Vagina (tissue), 2 donors: ENCODE measurements around the gene MYL1. TPM values are rescaled to one million over a fixed set of nuclear protein-coding genes. Genes with fewer than 3 reads are reported as not detected.

Experiments used
- DNase-seq, 2 donors: peaks; one replicate each; pipeline ENCODE4 v3.0.0-alpha.2; 2017; ENCODE audit errors: extremely low spot score in 2 of 2
- H3K27ac ChIP-seq: fragments of 200-600 bp; sonication (generic); one replicate; pipeline ENCODE4 v1.5.1; 2019
- H3K27me3 ChIP-seq: fragments of 200-600 bp; sonication (generic); one replicate; pipeline ENCODE4 v1.5.1; 2019
- H3K36me3 ChIP-seq, 2 donors: fragments of 200-600 bp; sonication (generic); one replicate each; pipeline ENCODE4 v1.5.1; 2017 to 2019
- H3K4me1 ChIP-seq: fragments of 200-600 bp; sonication (generic); one replicate; pipeline ENCODE4 v1.5.1; 2019
- H3K4me3 ChIP-seq, 2 donors: fragments of 200-600 bp; sonication (generic); 1 replicate in 1 of 2; 2 replicates in 1 of 2; pipeline ENCODE4 v1.5.1; 2016 to 2019
- H3K9me3 ChIP-seq: fragments of 200-600 bp; sonication (generic); one replicate; pipeline ENCODE4 v1.5.1; 2019
- POLR2A ChIP-seq, 2 donors: fragments of 450-650 bp; IDR thresholded peaks; one replicate each; pipeline ENCODE4 v1.6.1; 2017; ENCODE audit warnings: antibody characterized with exemption in 2 of 2, mild to moderate bottlenecking in 2 of 2, moderate library complexity in 2 of 2
- POLR2AphosphoS5 ChIP-seq, 2 donors: sonication (generic); formaldehyde crosslinking; IDR thresholded peaks; one replicate each; pipeline ENCODE4 v1.9.0; 2017; ENCODE audit warnings: antibody characterized with exemption in 2 of 2, mild to moderate bottlenecking in 2 of 2, low read depth in 1 of 2; ENCODE audit not compliant: insufficient read depth in 1 of 2
- intact Hi-C: fragments of 100-400 bp; cut with DNase I; formaldehyde crosslinking; loops from one replicate; pipeline ENCODE4 v1.15.1; 2023
- total RNA-seq: library from RNA; depleted of rRNA; stranded (reverse); fragments of >200 nt; gene quantifications from one replicate; pipeline ENCODE4 v1.2.3, GENCODE V29; 2016
- TF ChIP-seq, protein P1 (sequence below), 3 experiments: fragments of 450-650 bp in 2 of 3; fragments of 200-600 bp in 1 of 3; sonication (generic) in 1 of 3; IDR thresholded peaks; one replicate each; pipeline ENCODE4 v1.5.1; 2017 to 2019; ENCODE audit warnings: antibody characterized with exemption in 3 of 3, mild to moderate bottlenecking in 2 of 3, moderate library complexity in 2 of 3

The MYL1 gene
- total RNA-seq, 1 donor from 2014 or later, result not detected

DNA sequence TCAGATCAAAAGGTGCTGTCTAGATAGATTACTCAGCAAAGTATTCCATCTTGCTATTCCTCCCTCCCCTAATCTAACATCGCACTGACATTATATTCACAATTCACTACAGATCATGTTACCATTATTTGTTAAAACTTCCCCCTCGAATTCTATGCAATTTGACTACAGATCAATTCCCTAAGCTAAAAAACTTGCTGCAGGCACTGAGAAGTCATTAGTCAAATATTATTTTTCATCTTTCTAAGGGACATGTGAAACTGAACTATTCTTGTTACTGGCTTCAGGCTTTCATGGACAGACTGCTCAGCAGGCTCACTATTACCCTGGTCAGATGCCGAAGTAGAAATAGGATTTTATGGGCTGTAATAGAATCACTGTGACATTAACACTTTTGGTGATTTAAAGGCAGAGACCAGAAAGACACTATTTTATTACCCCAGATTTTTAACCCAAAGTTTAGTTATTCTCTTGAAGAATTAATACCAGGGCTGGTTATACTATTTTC lies 15.1 kb downstream of the MYL1 start:
- no peak for TF ChIP-seq POLR2A (IDR thresholded peaks at IDR 0.05)
- TF ChIP-seq POLR2AphosphoS5 (IDR thresholded peaks at IDR 0.05; ENCODE audit: insufficient read depth in 1 of 2, low read depth in 1 of 2), result no peak
- TF ChIP-seq, protein P1, sequence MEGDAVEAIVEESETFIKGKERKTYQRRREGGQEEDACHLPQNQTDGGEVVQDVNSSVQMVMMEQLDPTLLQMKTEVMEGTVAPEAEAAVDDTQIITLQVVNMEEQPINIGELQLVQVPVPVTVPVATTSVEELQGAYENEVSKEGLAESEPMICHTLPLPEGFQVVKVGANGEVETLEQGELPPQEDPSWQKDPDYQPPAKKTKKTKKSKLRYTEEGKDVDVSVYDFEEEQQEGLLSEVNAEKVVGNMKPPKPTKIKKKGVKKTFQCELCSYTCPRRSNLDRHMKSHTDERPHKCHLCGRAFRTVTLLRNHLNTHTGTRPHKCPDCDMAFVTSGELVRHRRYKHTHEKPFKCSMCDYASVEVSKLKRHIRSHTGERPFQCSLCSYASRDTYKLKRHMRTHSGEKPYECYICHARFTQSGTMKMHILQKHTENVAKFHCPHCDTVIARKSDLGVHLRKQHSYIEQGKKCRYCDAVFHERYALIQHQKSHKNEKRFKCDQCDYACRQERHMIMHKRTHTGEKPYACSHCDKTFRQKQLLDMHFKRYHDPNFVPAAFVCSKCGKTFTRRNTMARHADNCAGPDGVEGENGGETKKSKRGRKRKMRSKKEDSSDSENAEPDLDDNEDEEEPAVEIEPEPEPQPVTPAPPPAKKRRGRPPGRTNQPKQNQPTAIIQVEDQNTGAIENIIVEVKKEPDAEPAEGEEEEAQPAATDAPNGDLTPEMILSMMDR (IDR thresholded peaks at IDR 0.05), result no peak
- intact Hi-C loops, result no loop called here
- no peak for DNase-seq
- no peaks in the 10 kb centered on the region for H3K36me3 ChIP-seq
- H3K27ac ChIP-seq, result no peak overlapping the region
- H3K9me3 ChIP-seq, result no peaks in the 10 kb centered on the region
- H3K27me3 ChIP-seq, result no peaks in the 10 kb centered on the region
- no peaks in the 10 kb centered on the region for H3K4me1 ChIP-seq
- no peak overlapping the region for H3K4me3 ChIP-seq

DNA sequence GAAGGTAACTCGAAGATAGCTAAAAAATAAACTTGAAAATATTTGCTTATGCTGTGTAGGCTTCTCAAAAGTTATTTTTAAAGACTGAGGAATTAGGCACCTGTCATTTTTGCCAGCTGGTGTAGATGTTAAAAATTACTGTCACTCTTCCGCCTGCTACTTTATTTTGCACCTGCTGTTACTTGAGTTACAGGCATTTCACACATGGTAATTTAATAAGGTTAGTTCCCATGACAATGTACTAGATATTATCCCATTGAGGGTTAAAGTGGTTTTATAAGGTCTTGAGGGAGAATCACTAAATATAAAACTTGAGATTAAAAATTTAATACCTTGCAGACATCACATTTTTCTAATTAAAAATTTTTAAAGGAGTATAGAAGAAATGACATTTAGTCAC lies 26.6 kb downstream of the MYL1 start:
- no peak overlapping the region for H3K27ac ChIP-seq
- no peak for DNase-seq
- no peak overlapping the region for H3K4me3 ChIP-seq
- no peak for TF ChIP-seq POLR2A (IDR thresholded peaks at IDR 0.05)
- no peak for TF ChIP-seq POLR2AphosphoS5 (IDR thresholded peaks at IDR 0.05; ENCODE audit: insufficient read depth in 1 of 2, low read depth in 1 of 2)
- TF ChIP-seq, protein P1 (IDR thresholded peaks at IDR 0.05), result no peak
- intact Hi-C loops, result no loop called here
- no peaks in the 10 kb centered on the region for H3K4me1 ChIP-seq
- no peaks in the 10 kb centered on the region for H3K36me3 ChIP-seq
- no peaks in the 10 kb centered on the region for H3K9me3 ChIP-seq
- no peaks in the 10 kb centered on the region for H3K27me3 ChIP-seq

DNA sequence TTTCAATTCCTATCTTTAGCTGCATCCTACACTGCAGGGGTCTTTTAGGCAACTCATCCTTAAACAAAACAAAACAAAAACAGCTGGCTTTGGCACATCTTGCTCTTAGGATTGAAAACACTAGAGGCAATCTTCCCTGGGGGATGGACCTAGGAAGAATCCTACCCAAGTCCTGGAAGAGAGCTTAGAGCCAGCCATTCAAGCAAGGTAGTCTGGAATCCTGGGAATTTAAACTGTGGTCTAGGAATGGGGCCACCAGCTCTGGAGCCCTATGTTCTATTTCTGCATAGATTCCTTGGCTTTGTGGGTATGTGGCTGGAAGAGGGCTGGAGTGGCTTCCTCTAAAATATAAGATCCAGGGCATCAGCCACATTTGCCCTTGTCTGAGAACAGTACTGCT lies 27.7 kb downstream of the MYL1 start:
- Histone ChIP-seq H3K27ac (no peak overlapping the region), H3K36me3 (no peaks in the 10 kb centered on the region), H3K4me3 (no peak overlapping the region), H3K4me1 (no peaks in the 10 kb centered on the region), H3K27me3 (no peaks in the 10 kb centered on the region), H3K9me3 (no peaks in the 10 kb centered on the region)
- TF ChIP-seq POLR2A (IDR thresholded peaks at IDR 0.05) (no peak), POLR2AphosphoS5 (IDR thresholded peaks at IDR 0.05; ENCODE audit: insufficient read depth in 1 of 2, low read depth in 1 of 2) (no peak)
- TF ChIP-seq, protein P1 (IDR thresholded peaks at IDR 0.05), result no peak
- intact Hi-C loops, result no loop called here
- DNase-seq, result no peak

DNA sequence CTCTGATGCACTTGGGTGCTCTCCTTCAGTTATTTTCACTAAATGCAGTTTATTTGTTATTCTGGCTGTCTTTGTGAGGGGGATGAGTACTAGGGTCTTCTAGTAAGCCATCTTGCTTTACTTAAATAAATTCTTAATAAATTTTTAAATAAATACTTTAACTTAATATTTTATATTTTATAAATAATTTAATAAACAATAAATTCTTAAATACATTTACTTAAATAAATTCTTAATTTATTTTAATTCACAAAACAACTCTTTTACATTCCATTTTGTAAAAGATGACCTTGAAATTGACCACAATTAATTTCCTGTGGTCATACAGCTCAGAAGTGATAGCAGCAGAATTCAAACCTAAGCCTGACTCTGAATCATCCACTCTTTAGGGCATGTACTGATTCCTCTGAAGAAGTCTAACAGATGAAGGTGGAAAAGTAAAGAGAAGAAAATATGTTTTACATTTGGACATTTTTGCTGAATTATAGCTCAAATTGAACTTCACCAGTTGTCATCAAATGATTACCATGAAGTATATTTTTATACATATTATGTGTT lies 28.8 kb downstream of the MYL1 start:
- intact Hi-C loops, result no loop called here
- no peaks in the 10 kb centered on the region for H3K36me3 ChIP-seq
- H3K9me3 ChIP-seq, result no peaks in the 10 kb centered on the region
- no peaks in the 10 kb centered on the region for H3K4me1 ChIP-seq
- no peak overlapping the region for H3K4me3 ChIP-seq
- no peak for DNase-seq
- H3K27ac ChIP-seq, result no peak overlapping the region
- TF ChIP-seq POLR2AphosphoS5 (IDR thresholded peaks at IDR 0.05; ENCODE audit: insufficient read depth in 1 of 2, low read depth in 1 of 2) (no peak), POLR2A (IDR thresholded peaks at IDR 0.05) (no peak)
- TF ChIP-seq, protein P1 (IDR thresholded peaks at IDR 0.05), result no peak
- no peaks in the 10 kb centered on the region for H3K27me3 ChIP-seq

DNA sequence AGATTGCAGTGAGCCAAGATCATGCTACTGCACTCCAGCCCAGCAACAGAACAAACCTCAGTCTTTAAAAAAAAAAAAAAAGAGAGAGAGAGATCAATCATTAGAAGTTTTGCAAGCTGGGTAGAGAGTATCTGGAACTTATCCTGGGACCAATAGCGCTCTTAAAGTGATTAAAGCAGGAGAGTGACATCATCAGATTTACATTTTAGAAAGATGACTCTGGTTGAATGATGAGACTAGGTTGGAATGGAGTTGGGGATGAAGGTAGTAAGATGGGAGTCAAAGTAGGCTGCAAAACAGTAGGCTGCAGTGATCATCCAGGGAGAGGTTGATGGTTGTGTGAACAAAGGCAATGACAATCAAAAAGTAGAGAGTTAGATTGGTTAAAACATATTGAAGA lies 37.8 kb downstream of the MYL1 start:
- Histone ChIP-seq H3K4me3 (no peak overlapping the region), H3K9me3 (no peaks in the 10 kb centered on the region), H3K27ac (no peak overlapping the region), H3K4me1 (no peaks in the 10 kb centered on the region), H3K27me3 (no peaks in the 10 kb centered on the region), H3K36me3 (no peaks in the 10 kb centered on the region)
- TF ChIP-seq POLR2AphosphoS5 (IDR thresholded peaks at IDR 0.05; ENCODE audit: insufficient read depth in 1 of 2, low read depth in 1 of 2) (no peak), POLR2A (IDR thresholded peaks at IDR 0.05) (no peak)
- TF ChIP-seq, protein P1 (IDR thresholded peaks at IDR 0.05), result no peak
- no peak for DNase-seq
- intact Hi-C loops, result no loop called here
